IMR-90 (cell line): ENCODE results near the gene KLHDC3. TPM values are rescaled to one million over a fixed set of nuclear protein-coding genes. Genes with fewer than 3 reads are reported as not detected.
A peak's percentile ranks its signal among the peaks of the same experiment; 100 is the strongest.

Experiments used
- ATAC-seq: fragments of 200-7000 bp; cut with Tn5 transposase; 2 replicates; pipeline ENCODE4 v1.9.1; 2020; ENCODE audit warnings: low read depth, mild to moderate bottlenecking, moderate library complexity
- BruUV-seq: library from RNA; stranded (reverse); fragments of 400-500 nt; replicated peaks from 2 replicates; lab custom pipeline; 2021; lab: Mats Ljungman, UMichigan
- CTCF ChIA-PET: fragments of 300-600 bp; formaldehyde crosslinking; extraction: SDS; loops from one replicate; lab custom pipeline; 2021; ENCODE audit warnings: antibody characterized with exemption; lab: Yijun Ruan, JAX
- POLR2A ChIA-PET: fragments of 300-600 bp; sonication (Branson Sonifier 250); formaldehyde crosslinking; loops from one replicate; lab custom pipeline; 2022; ENCODE audit warnings: antibody characterized with exemption; ENCODE audit not compliant: unreplicated experiment; lab: Charles Lee
- DNase-seq: peaks from one replicate; pipeline ENCODE4 v3.0.0; 2013
- H2AFZ ChIP-seq: replicated peaks from 2 replicates; pipeline ENCODE3; 2013; ENCODE audit warnings: low read length, mild to moderate bottlenecking; ENCODE audit not compliant: poor library complexity
- H2AK5ac ChIP-seq: 2 replicates; pipeline ENCODE4 v1.6.1; 2013; ENCODE audit warnings: low read depth, low read length, inconsistent platforms
- H2AK9ac ChIP-seq: replicated peaks from 2 replicates; pipeline ENCODE3; 2013; ENCODE audit warnings: mild to moderate bottlenecking, low read depth, low read length, moderate library complexity; ENCODE audit not compliant: poor library complexity
- H2BK120ac ChIP-seq: 2 replicates; pipeline ENCODE4 v1.6.1; 2013; ENCODE audit warnings: low read depth, low read length, inconsistent platforms
- H2BK15ac ChIP-seq: 3 replicates; pipeline ENCODE4 v1.6.1; 2013; ENCODE audit warnings: low read depth, low read length, inconsistent platforms
- H2BK20ac ChIP-seq: 2 replicates; pipeline ENCODE4 v1.6.1; 2013; ENCODE audit warnings: low read depth, mild to moderate bottlenecking, inconsistent platforms, low read length, moderate library complexity
- H2BK5ac ChIP-seq: 2 replicates; pipeline ENCODE4 v1.6.1; 2013; ENCODE audit warnings: mild to moderate bottlenecking, low read depth, low read length, inconsistent platforms; ENCODE audit not compliant: poor library complexity, severe bottlenecking
- H3K14ac ChIP-seq: replicated peaks from 2 replicates; pipeline ENCODE4 v1.6.1; 2013; ENCODE audit warnings: low read depth, low read length, inconsistent platforms
- H3K18ac ChIP-seq: 2 replicates; pipeline ENCODE4 v1.6.1; 2013; ENCODE audit warnings: low read depth, low read length, control low read depth
- H3K23ac ChIP-seq: 2 replicates; pipeline ENCODE4 v1.6.1; 2013; ENCODE audit warnings: low read depth, low read length, inconsistent platforms
- H3K27ac ChIP-seq: 2 replicates; pipeline ENCODE4 v1.5.1; 2013; ENCODE audit warnings: mild to moderate bottlenecking, control low read depth, low read length; ENCODE audit not compliant: insufficient read depth
- H3K27me3 ChIP-seq: 2 replicates; pipeline ENCODE4 v1.6.1; 2013; ENCODE audit warnings: low read length; ENCODE audit not compliant: control insufficient read depth, insufficient read depth
- H3K36me3 ChIP-seq: 2 replicates; pipeline ENCODE4 v1.6.1; 2013; ENCODE audit warnings: low read length, mixed read lengths; ENCODE audit not compliant: control insufficient read depth, insufficient read depth
- H3K4ac ChIP-seq: 2 replicates; pipeline ENCODE4 v1.6.1; 2013; ENCODE audit warnings: low read depth, low read length, inconsistent platforms
- H3K4me1 ChIP-seq: 2 replicates; pipeline ENCODE4 v1.6.1; 2013; ENCODE audit warnings: low read length, mixed read lengths; ENCODE audit not compliant: control insufficient read depth, insufficient read depth
- H3K4me2 ChIP-seq: 2 replicates; pipeline ENCODE4 v1.6.1; 2013; ENCODE audit warnings: low read depth, mild to moderate bottlenecking, control low read depth, low read length, moderate library complexity
- H3K4me3 ChIP-seq: 2 replicates; pipeline ENCODE4 v1.5.1; 2013; ENCODE audit warnings: low read depth, mild to moderate bottlenecking, control low read depth, low read length, moderate library complexity; ENCODE audit not compliant: insufficient read depth
- H3K56ac ChIP-seq: 2 replicates; pipeline ENCODE4 v1.6.1; 2013; ENCODE audit warnings: low read length, inconsistent platforms; ENCODE audit not compliant: insufficient read depth; ENCODE audit errors: extremely low read depth
- H3K79me1 ChIP-seq, 2 experiments: 2 replicates each; pipeline ENCODE4 v1.6.1; 2013; ENCODE audit warnings: low read length in 2 of 2, inconsistent platforms in 1 of 2, low read depth in 1 of 2
- H3K9ac ChIP-seq: 2 replicates; pipeline ENCODE4 v1.6.1; 2013; ENCODE audit warnings: low read depth, low read length, control low read depth
- H3K9me1 ChIP-seq: 2 replicates; pipeline ENCODE4 v1.6.1; 2013; ENCODE audit warnings: low read length, inconsistent platforms; ENCODE audit not compliant: insufficient read depth
- H3K9me3 ChIP-seq: 2 replicates; pipeline ENCODE4 v1.6.1; 2013; ENCODE audit warnings: low read length; ENCODE audit not compliant: control insufficient read depth, insufficient read depth
- H4K20me1 ChIP-seq: 2 replicates; pipeline ENCODE4 v1.6.1; 2013; ENCODE audit warnings: low read length, inconsistent platforms; ENCODE audit not compliant: insufficient read depth
- H4K5ac ChIP-seq: 2 replicates; pipeline ENCODE4 v1.6.1; 2013; ENCODE audit warnings: mild to moderate bottlenecking, low read depth, low read length, control low read depth
- H4K8ac ChIP-seq, 2 experiments: 2 replicates each; pipeline ENCODE4 v1.6.1; 2013; ENCODE audit warnings: low read depth in 2 of 2, low read length in 2 of 2, control low read depth in 1 of 2, inconsistent platforms in 1 of 2
- H4K91ac ChIP-seq: 2 replicates; pipeline ENCODE4 v1.6.1; 2013; ENCODE audit warnings: low read depth, low read length, inconsistent platforms; ENCODE audit not compliant: insufficient read depth
- BHLHE40 ChIP-seq: fragments of 150-350 bp; IDR thresholded peaks from 2 replicates; pipeline ENCODE4 v1.6.1; 2016; ENCODE audit warnings: mild to moderate bottlenecking, low read depth, low read length
- CEBPB ChIP-seq: IDR thresholded peaks from 2 replicates; pipeline ENCODE4 v1.6.1; 2012; ENCODE audit warnings: low read depth, low read length, improper control_type of control experiment
- CHD1 ChIP-seq: IDR thresholded peaks from 2 replicates; pipeline ENCODE4 v1.6.1; 2012; ENCODE audit warnings: low read depth, low read length, improper control_type of control experiment
- ELK1 ChIP-seq: fragments of 150-350 bp; IDR thresholded peaks from 2 replicates; pipeline ENCODE4 v1.6.1; 2016; ENCODE audit warnings: low read depth, mild to moderate bottlenecking, low read length, moderate library complexity, borderline replicate concordance
- MAFK ChIP-seq: IDR thresholded peaks from 2 replicates; pipeline ENCODE4 v1.6.1; 2012; ENCODE audit warnings: low read depth, low read length, improper control_type of control experiment
- MAZ ChIP-seq: IDR thresholded peaks from 2 replicates; pipeline ENCODE4 v1.6.1; 2012; ENCODE audit warnings: low read depth, mild to moderate bottlenecking, low read length, improper control_type of control experiment, moderate library complexity, borderline replicate concordance
- MXI1 ChIP-seq: IDR thresholded peaks from 2 replicates; pipeline ENCODE4 v1.6.1; 2012; ENCODE audit warnings: low read depth, mild to moderate bottlenecking, low read length, moderate library complexity, borderline replicate concordance
- NFE2L2 ChIP-seq: fragments of 150-350 bp; IDR thresholded peaks from 2 replicates; pipeline ENCODE4 v1.6.1; 2016; ENCODE audit warnings: low read depth, mild to moderate bottlenecking, low read length
- POLR2A ChIP-seq: IDR thresholded peaks from 2 replicates; pipeline ENCODE4 v1.6.1; 2012; ENCODE audit warnings: mild to moderate bottlenecking, low read depth, low read length
- RAD21 ChIP-seq: IDR thresholded peaks from 2 replicates; pipeline ENCODE4 v1.6.1; 2012; ENCODE audit warnings: low read length, improper control_type of control experiment
- RCOR1 ChIP-seq: IDR thresholded peaks from 2 replicates; pipeline ENCODE4 v1.6.1; 2012; ENCODE audit warnings: mild to moderate bottlenecking, low read length, improper control_type of control experiment; ENCODE audit not compliant: insufficient replicate concordance
- RFX5 ChIP-seq: IDR thresholded peaks from 2 replicates; pipeline ENCODE4 v1.8.0; 2012; ENCODE audit warnings: low read depth, mild to moderate bottlenecking, low read length, moderate library complexity
- SMC3 ChIP-seq: fragments of 150-350 bp; IDR thresholded peaks from 2 replicates; pipeline ENCODE4 v1.6.1; 2016; ENCODE audit warnings: low read depth, mild to moderate bottlenecking, antibody characterized with exemption, low read length, moderate library complexity
- USF2 ChIP-seq: fragments of 150-350 bp; IDR thresholded peaks from 2 replicates; pipeline ENCODE4 v1.6.1; 2017; ENCODE audit warnings: mild to moderate bottlenecking, antibody characterized with exemption, low read length, low read depth
- WGBS, 2 experiments: methylation state at CpG; one replicate each; pipeline versions ENCODE4 v1.1.5 to v1.1.7; 2013; ENCODE audit warnings: missing lambda C conversion rate in 2 of 2; ENCODE audit not compliant: insufficient read length in 1 of 2; ENCODE audit errors: extremely low coverage in 2 of 2; 5-methylcytosine and 5-hydroxymethylcytosine counted together
- dilution Hi-C: fragments of 300-500 bp; cut with HindIII; formaldehyde crosslinking; loops from one replicate; pipeline ENCODE4 v1.14.3; 2018; ENCODE audit warnings: low sequenced_read_pairs; ENCODE audit not compliant: unreplicated experiment
- in situ Hi-C: fragments of 300-500 bp; cut with MboI; formaldehyde crosslinking; loops from 3 replicates; pipeline ENCODE4 v1.14.3; 2019; ENCODE audit warnings: low sequenced_read_pairs, inconsistent platforms, mixed read lengths
- intact Hi-C: fragments of 100-400 bp; cut with micrococcal nuclease; formaldehyde crosslinking; loops from 2 replicates; pipeline ENCODE4 v1.10.0; 2022
- polyA plus RNA-seq, 3 experiments: library from polyadenylated mRNA; depleted of rRNA; stranded (reverse); fragments of >200 nt; gene quantifications; 2 replicates each; pipeline ENCODE4 v1.2.3, GENCODE V29; 2012; ENCODE audit warnings: low replicate concordance in 1 of 3
- total RNA-seq: library from RNA; depleted of rRNA; stranded (reverse); fragments of >200 nt; gene quantifications from 2 replicates; pipeline ENCODE4 v1.2.3, GENCODE V29; 2012
- TF ChIP-seq, protein P1 (sequence below): conservative IDR thresholded peaks from 2 replicates; pipeline ENCODE4 v1.5.1; 2012; ENCODE audit warnings: mild to moderate bottlenecking, low read depth, low read length, improper control_type of control experiment

KLHDC3 gene
- total and polyA plus RNA-seq, 2 of the 4 experiments (the other 2 are of a cell fraction): 57.1 to 76.0 TPM

GRCh38 chr6:43016176-43016942 is 2.3 kb downstream of the KLHDC3 start:
- no peak overlapping the region for H4K8ac ChIP-seq
- peaks cover 12 to 77% of the 10 kb centered on the region in 2 experiments for H3K79me1 ChIP-seq
- H2BK20ac ChIP-seq: no peak overlapping the region
- no peaks in the 10 kb centered on the region; the same call in 1 of the 2 replicates for H4K20me1 ChIP-seq
- no peak overlapping the region for H3K56ac ChIP-seq
- DNase-seq (no peak), ATAC-seq (no peak)
- peaks cover 15% of the 10 kb centered on the region for H3K4me1 ChIP-seq
- H3K9me3 ChIP-seq: no peaks in the 10 kb centered on the region
- H2AK9ac ChIP-seq: peak overlapping the region; percentile 18
- peak overlapping the region; percentile 13; the same call in 1 of the 2 replicates for H3K23ac ChIP-seq
- no peak overlapping the region for H4K5ac ChIP-seq
- H3K36me3 ChIP-seq: peaks cover 35% of the 10 kb centered on the region
- ChIA-PET POLR2A (no interaction called here), CTCF (no interaction called here)
- H3K27ac ChIP-seq: no peak overlapping the region
- H2BK5ac ChIP-seq: no peak overlapping the region
- H3K14ac ChIP-seq: no peak overlapping the region
- no peak overlapping the region for H3K4me3 ChIP-seq
- H3K4ac ChIP-seq: no peak overlapping the region
- no peak overlapping the region for H4K91ac ChIP-seq
- H3K27me3 ChIP-seq: no peaks in the 10 kb centered on the region
- BruUV-seq: no TSS peak
- peaks cover 3% of the 10 kb centered on the region for H3K9me1 ChIP-seq
- WGBS, 2 experiments: 87% methylated on average over 3 of the region's 7 CpGs; no CpG with 5 or more reads in 1 of the 2 experiments
- no peak overlapping the region for H3K9ac ChIP-seq
- in situ Hi-C loops: no loop called here
- intact Hi-C loops: no loop called here
- no peak overlapping the region for H3K18ac ChIP-seq
- H2BK15ac ChIP-seq: no peak overlapping the region
- no peak overlapping the region for H3K4me2 ChIP-seq
- no peak overlapping the region for H2AFZ ChIP-seq
- H2AK5ac ChIP-seq: no peak overlapping the region
- no peak overlapping the region for H2BK120ac ChIP-seq
- dilution Hi-C loops: no loop called here
- TF ChIP-seq CEBPB (no peak), USF2 (no peak), CHD1 (no peak), MAFK (no peak), RCOR1 (no peak), RAD21 (no peak), MXI1 (no peak), SMC3 (no peak), ELK1 (no peak), NFE2L2 (no peak), RFX5 (no peak), BHLHE40 (no peak), POLR2A (no peak), MAZ (no peak)
- TF ChIP-seq, protein P1, sequence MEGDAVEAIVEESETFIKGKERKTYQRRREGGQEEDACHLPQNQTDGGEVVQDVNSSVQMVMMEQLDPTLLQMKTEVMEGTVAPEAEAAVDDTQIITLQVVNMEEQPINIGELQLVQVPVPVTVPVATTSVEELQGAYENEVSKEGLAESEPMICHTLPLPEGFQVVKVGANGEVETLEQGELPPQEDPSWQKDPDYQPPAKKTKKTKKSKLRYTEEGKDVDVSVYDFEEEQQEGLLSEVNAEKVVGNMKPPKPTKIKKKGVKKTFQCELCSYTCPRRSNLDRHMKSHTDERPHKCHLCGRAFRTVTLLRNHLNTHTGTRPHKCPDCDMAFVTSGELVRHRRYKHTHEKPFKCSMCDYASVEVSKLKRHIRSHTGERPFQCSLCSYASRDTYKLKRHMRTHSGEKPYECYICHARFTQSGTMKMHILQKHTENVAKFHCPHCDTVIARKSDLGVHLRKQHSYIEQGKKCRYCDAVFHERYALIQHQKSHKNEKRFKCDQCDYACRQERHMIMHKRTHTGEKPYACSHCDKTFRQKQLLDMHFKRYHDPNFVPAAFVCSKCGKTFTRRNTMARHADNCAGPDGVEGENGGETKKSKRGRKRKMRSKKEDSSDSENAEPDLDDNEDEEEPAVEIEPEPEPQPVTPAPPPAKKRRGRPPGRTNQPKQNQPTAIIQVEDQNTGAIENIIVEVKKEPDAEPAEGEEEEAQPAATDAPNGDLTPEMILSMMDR: no peak
